CD4-positive, alpha-beta T cell treated with Interferon gamma for 1 hour (primary cell): ENCODE data around the gene CAPSL.

Experiments
- DNase-seq: peaks from one replicate; pipeline ENCODE4 v3.0.0-alpha.2; 2020

Gene CAPSL

DNA sequence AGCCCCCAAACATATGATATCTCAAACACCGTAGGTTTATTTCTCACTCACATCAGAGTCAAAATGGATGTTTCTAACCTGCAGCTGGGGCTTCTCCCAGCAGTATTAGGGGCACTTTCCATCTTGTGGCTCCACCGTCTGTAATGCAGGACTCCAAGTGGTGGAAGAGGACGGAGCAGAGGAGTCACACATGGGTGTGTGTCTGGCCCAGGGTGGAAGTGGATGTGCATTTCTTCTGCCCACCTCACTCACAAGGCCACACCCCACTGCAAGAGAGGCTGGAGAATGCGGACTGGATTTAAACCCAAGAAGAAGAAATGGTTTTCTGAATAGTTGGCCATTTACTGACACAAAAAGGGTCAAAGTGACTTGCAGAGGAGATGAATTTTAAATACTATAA lies 67.8 kb downstream of the CAPSL start:
- DNase-seq, result no peak

DNA sequence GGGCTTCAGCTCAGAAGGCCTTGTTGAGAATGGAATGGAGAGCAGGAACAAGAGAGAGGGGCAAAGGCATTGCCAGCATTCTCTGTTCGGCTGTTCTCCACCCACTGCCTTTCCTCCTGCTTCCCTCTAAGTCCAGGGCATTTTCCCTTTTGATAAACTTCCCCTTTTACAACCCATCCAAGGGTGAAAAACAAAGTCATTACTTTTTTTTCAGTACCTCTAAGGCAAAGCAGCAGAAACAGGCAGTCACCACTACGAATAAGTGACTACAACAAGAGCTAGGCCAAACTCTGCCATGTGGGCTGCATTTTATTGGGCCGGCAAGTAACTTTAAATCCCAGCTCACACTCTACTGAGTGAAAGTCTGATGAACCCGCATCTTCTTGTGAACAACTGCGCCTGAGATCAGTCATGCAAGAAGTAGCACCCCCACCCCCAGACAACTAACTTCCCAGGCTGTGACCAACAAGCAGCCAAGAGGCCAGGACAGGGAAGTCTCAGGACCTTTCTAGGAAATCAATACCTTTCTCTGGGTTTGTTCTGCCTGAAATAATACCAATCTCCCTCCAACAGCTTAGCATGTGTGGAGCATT lies 68.6 kb downstream of the CAPSL start:
- DNase-seq, result no peak

DNA sequence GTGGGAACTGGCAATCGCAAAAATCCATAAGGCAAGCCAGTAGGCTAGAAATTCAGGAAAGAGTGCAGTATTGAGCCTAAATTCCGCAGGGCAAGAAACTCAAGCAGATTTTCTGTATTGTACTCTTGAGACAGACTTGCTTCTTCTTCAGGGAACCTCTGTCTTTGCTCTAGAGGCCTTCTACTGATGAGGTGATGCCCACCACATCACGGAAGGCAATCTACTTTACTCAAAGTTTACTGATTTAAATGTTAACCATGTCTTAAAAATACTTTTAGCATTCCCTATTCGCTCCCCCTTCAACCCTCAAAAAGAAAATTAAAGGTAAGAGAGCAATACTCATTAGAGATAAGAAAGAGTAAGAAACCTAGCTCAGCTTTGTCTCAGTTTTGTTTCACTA lies 70.4 kb downstream of the CAPSL start:
- no peak for DNase-seq

DNA sequence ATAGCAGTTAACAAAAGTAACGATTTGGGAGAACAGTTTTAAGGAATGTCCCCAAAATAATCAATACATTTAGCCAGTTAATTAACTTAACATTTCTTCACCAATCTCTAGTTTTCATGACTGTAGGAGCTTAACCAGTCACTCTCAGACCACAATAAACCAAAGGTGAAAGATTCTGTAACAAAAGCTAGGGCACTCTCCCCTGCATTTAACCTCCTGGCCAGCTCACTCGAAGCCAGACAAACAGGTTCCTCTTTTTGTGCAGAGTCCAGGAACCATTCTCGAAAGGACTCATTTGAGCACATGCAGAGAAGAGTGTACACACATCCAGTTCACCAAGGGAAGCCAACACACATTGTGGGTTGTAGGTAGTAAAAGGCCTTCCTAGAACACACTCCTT lies 75.3 kb downstream of the CAPSL start:
- no peak for DNase-seq

DNA sequence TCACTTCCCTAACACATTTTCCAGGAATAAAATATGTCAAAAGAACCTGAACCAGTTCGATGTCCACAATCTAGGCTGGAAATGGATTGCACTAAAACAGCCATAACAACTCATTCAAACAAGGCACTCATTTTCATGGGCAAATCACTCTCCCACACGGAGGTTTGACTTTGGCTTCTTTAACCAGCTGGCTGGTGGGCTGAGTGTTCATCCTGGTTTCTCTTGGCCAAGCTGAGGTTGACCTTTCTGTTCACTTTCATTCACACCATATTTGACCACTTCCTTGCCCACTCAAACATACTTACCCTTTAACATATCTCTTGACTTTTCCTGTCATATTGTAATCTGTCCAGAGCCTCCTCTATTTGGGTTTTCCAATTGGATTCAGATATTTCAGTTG lies 76.3 kb downstream of the CAPSL start:
- no peak for DNase-seq

DNA sequence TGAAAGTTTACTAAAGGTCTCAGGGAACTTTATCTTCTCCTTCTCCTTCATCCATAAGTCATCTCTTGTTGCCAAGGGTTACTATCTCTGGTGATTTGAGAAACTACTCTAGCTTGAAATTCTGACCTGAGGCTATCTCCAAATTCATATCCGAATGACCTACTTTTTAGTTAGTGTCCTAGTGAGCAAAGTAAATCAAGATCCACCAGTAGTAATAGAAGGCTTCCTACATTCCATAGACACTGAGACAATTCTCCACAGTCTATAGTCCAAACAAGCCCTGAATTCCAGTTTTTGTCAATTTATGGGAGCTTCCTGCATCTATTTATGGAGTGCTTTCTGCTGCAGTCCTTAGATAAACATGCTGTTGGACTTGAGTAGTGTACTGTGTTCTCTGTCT lies 76.7 kb downstream of the CAPSL start:
- DNase-seq, result no peak

DNA sequence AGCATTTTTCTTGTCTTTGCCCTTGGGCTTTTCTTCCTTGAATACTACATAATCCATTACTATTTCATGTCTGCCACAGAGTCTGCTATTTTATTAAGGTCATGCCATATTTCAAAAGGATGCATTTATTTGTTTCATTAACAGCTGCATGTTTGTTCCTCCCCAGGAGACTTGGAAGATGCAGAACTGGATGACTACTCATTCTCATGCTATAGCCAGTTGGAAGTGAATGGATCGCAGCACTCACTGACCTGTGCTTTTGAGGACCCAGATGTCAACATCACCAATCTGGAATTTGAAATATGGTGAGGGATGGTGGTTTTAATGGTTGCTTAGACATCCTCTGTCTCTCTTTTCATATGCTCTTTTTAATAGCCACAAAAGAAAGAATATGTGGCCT lies 77.7 kb downstream of the CAPSL start:
- DNase-seq, result no peak

DNA sequence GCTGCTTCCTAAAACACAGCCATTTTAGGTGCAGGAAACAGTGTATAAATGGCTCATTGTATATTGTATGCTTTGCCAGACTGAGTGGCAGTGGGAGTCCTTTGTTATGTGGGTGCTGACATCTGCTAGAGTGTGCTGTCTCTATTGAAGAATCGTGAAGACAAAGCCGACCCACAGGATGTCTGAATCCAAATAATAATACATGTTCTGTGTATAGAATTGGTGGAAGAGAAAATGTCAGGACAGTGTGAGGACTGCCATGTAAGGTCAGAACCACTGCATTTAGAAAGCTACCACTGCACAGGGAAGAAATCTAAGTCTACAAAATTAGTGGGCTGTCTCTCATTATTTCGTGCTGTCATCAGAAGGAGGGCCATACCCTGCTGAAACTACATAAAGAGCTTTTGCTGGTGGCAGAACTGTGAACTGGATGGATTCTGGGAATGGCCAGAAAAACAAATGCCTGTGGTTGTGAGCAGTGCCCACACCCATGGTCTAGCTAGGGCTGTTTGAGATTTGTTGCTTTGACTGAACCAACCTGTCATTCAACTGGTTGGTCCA lies 79.2 kb downstream of the CAPSL start:
- peak; percentile 19 for DNase-seq

DNA sequence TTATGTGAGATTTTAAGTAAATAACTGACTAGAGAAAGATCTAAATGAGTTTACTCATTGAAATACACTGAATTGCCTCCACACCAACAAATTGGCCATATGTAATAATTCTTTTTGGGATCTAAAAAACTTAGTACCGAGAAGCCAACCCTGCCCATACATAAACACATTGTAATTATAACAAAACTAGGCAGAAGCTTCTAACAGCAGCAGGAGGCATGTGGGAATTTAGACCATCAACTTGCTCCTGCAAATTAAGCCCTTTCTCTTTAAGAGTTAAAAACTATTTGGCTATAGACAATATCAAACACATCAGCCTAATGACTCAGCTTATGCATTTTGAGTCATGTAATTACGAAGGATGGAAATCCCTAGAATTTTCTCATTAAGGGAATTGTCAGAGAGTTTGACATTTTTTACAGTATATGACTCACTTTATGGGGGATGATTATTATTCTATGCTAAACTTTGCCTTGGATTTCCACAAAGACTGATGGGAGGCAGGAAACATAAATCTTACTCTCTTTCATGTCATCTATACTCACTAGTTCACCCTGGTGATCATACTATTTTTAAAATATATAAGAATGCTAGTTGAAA lies 80.7 kb downstream of the CAPSL start:
- no peak for DNase-seq

DNA sequence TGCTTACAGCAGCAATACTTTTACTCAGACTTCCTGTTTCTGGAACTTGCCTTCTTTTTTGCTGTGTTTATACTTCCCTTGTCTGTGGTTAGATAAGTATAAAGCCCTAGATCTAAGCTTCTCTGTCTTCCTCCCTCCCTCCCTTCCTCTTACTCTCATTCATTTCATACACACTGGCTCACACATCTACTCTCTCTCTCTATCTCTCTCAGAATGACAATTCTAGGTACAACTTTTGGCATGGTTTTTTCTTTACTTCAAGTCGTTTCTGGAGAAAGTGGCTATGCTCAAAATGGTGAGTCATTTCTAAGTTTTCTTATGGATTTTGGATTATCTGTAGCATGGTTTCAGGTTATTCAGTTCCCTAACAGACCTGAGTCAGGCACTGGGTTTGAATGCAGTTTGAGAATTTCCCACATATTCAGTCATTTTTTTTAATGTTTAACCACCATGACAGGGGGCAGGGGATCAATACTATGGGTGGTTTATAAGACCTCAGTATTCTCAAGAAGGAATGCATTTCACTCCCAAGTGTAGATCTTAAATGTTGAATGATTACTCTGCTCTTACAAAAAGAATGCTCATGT lies 81.6 kb downstream of the CAPSL start, which contains the start of gene IL7R:
IL7R (plus strand) TSS at position 127 of the 587 bp plus-strand sequence; CDS start at position 214, 87 bp downstream.
- DNase-seq, result no peak

DNA sequence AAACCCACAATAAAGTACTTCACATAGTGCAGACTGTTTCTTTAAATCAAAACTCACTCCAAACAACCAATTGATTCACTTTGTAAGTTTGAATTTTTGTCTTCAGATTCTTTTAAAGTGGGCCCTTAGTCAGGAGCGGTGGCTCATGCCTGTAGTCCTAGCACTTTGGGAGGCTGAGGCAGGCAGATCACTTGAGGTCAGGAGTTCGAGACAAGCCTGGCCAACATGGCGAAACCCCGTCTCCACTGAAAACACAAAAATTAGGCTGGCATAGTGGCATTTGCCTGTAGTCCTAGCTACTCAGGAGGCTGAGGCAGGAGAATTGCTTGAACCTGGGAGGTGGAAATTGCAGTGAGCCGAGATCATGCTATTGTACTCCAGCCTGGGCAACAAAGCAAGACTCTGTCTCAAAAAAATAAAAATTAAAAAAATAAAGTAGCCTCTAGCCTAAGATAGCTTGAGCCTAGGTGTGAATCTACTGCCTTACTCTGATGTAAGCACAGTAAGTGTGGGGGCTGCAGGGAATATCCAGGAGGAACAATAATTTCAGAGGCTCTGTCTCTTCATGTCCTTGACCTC lies 82.1 kb downstream of the CAPSL start:
- DNase-seq, result peak; percentile 9

DNA sequence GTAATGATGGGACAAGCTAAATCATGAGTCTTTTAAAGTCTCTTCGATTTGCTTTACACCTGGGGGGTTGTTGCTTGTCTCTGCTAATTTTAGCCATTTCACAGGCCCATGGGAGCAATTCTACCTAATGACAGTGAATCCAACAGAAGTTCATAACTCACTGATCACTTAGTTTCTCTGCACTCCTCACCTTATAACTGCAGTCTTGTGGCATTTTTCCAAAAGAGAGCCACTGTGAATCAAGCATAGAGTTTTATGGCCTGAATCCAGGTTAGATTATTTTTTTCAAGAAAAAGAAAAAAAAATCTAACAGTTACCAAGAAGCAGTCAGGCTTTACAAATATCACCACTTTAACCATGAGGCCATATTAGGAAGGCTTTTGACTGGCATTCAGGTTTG lies 83.2 kb downstream of the CAPSL start:
- no peak for DNase-seq
